Measurements from ENCODE around the gene DCDC2B. TPM values are rescaled to one million over a fixed set of nuclear protein-coding genes. Genes with fewer than 3 reads are reported as not detected.

DCDC2B gene
- total RNA-seq, 1 experiment from 2014 or later = not detected

GRCh38 chr1:32228771-32229170 is 19.9 kb downstream of the DCDC2B start:
- DNase-seq (ENCODE audit: low spot score) = no peak
- Mint-ChIP-seq H3K4me3 (no peak overlapping the region), H3K27ac (no peak overlapping the region), H3K36me3 (peaks cover 62% of the 10 kb centered on the region), H3K4me1 (peaks cover 5% of the 10 kb centered on the region), H3K27me3 (ENCODE audit: low read depth) (no peaks in the 10 kb centered on the region), H3K9me3 (no peaks in the 10 kb centered on the region)
- TF ChIP-seq MAX (CRISPR knock-in tag; IDR thresholded peaks at IDR 0.05) = no peak
- TF ChIP-seq CBFB (CRISPR knock-in tag; IDR thresholded peaks at IDR 0.05; ENCODE audit: low read depth) = no peak
- no peak for TF ChIP-seq AFF4 (CRISPR knock-in tag; IDR thresholded peaks at IDR 0.05; ENCODE audit: borderline replicate concordance)
- no peak for TF ChIP-seq ZNF281 (CRISPR knock-in tag; IDR thresholded peaks at IDR 0.05)
- TF ChIP-seq HMGA2 (CRISPR knock-in tag; IDR thresholded peaks at IDR 0.05) = no peak
- TF ChIP-seq ATF3 (CRISPR knock-in tag; conservative IDR thresholded peaks at IDR 0.05) = no peak
- no peak for TF ChIP-seq STAT6 (CRISPR knock-in tag; conservative IDR thresholded peaks at IDR 0.05; ENCODE audit: low read depth)
- no peak for ATAC-seq
- CTCF ChIA-PET = no interaction called here
- POLR2A ChIA-PET = no interaction called here

GRCh38 chr1:32231843-32232432 is 23.0 kb downstream of the DCDC2B start:
- Mint-ChIP-seq H3K9me3 (no peaks in the 10 kb centered on the region), H3K4me1 (peaks cover 5% of the 10 kb centered on the region), H3K4me3 (no peak overlapping the region), H3K27ac (peak overlapping the region; percentile 45; the same call in 1 of the 2 replicates), H3K27me3 (ENCODE audit: low read depth) (no peaks in the 10 kb centered on the region), H3K36me3 (peaks cover 48% of the 10 kb centered on the region)
- no peak for ATAC-seq
- ChIA-PET POLR2A (no interaction called here), CTCF (interaction anchor here (1.3 to 3.1 kb wide), 2 partner anchors 16 kb away, joined by 4 to 10 read pairs; no protein-coding TSS in a partner anchor)
- no peak for DNase-seq (ENCODE audit: low spot score)
- no peak for TF ChIP-seq CREB1 (CRISPR knock-in tag; IDR thresholded peaks at IDR 0.05)
- no peak for TF ChIP-seq ATF2 (CRISPR knock-in tag; IDR thresholded peaks at IDR 0.05; ENCODE audit: borderline replicate concordance, low read depth)
- TF ChIP-seq PREB (CRISPR knock-in tag; IDR thresholded peaks at IDR 0.05; ENCODE audit: borderline replicate concordance) = no peak
- TF ChIP-seq ZNF512 (CRISPR knock-in tag; IDR thresholded peaks at IDR 0.05; ENCODE audit: borderline replicate concordance) = no peak
- no peak for TF ChIP-seq SMAD4 (CRISPR knock-in tag; IDR thresholded peaks at IDR 0.05)
- no peak for TF ChIP-seq ZNF138 (CRISPR knock-in tag; conservative IDR thresholded peaks at IDR 0.05)
- no peak for TF ChIP-seq ATF3 (CRISPR knock-in tag; conservative IDR thresholded peaks at IDR 0.05)
- no peak for TF ChIP-seq ZBTB21 (CRISPR knock-in tag; IDR thresholded peaks at IDR 0.05; ENCODE audit: borderline replicate concordance)
- no peak for TF ChIP-seq TCF7 (CRISPR knock-in tag; IDR thresholded peaks at IDR 0.05; ENCODE audit: low read depth)
